Measurements from ENCODE around the gene FBXO46. TPM values are rescaled to one million over a fixed set of nuclear protein-coding genes. Genes with fewer than 3 reads are reported as not detected.

FBXO46 gene
- total RNA-seq, 2 donors from 2014 or later: 9.9 to 15.0 TPM

DNA sequence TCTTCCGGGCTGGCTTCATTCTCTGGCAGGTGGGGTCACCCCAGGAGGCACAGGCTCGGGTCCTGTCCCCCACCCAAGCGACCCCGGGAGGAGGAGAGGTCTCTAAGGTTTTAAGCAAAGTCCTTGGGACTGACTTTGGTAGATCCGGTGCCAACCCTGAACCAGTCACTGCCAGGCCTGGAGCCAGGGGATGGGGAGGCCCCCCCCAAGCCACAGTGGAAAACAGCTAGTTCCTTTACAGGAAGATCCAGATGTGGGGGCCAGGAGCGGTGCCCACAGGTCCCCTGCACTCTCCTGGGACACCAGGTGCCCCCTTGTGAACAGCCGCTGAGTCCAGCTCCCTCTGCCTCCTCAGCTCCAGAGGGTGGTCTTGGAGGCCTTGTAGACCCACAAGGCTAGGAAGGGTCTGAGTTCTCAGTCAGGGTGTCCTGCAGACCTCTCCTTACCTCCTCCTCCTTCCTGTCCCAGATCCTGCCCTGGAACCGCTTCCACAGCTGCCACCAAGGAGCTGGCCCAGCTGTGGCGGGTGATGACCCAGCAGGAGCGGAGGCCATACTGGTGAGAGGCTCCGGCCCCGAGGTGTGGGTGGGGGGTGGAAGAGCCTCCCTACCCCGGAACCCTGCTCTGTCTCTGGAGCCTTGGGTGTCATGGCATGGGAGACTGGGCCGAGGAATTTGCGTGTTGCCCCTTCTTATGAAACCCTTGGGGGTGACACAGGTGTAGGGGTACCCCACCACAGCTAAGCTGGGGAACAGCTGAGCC is 32.4 kb upstream of the FBXO46 start:
- H3K27ac ChIP-seq: no peak overlapping the region

DNA sequence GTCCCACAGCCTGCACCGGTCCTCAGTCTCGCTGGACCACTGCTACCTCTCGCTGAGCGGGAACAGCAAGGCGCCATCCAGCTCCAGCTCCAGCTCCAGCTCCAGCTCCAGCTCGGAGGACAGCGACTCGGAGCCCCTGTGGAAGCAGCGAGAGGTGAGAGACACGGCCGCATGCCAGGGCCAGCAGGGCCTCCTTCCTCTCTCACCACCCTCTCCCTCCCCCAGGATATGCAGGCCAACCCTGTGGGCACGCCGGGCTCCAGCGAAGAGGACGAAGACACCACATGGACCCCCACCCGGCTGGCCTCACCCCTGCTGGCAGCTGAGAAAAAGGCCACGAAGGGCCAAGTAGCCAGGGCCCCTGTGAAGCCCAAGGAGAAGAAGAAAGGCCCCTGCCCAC is 31.0 kb upstream of the FBXO46 start:
- TF ChIP-seq, protein P1, sequence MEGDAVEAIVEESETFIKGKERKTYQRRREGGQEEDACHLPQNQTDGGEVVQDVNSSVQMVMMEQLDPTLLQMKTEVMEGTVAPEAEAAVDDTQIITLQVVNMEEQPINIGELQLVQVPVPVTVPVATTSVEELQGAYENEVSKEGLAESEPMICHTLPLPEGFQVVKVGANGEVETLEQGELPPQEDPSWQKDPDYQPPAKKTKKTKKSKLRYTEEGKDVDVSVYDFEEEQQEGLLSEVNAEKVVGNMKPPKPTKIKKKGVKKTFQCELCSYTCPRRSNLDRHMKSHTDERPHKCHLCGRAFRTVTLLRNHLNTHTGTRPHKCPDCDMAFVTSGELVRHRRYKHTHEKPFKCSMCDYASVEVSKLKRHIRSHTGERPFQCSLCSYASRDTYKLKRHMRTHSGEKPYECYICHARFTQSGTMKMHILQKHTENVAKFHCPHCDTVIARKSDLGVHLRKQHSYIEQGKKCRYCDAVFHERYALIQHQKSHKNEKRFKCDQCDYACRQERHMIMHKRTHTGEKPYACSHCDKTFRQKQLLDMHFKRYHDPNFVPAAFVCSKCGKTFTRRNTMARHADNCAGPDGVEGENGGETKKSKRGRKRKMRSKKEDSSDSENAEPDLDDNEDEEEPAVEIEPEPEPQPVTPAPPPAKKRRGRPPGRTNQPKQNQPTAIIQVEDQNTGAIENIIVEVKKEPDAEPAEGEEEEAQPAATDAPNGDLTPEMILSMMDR (IDR thresholded peaks at IDR 0.05): no peak
- no peak overlapping the region for H3K4me3 ChIP-seq
- ATAC-seq (ENCODE audit: insufficient number of reproducible peaks, low FRiP score, low read depth): no peak
- no peak for DNase-seq (ENCODE audit: low spot score)
- H3K9me3 ChIP-seq: no peaks in the 10 kb centered on the region
- no peaks in the 10 kb centered on the region for H3K36me3 ChIP-seq
- H3K4me1 ChIP-seq (ENCODE audit: control insufficient read depth in 1 of 2, low read depth in 2 of 2): peaks cover 31 to 37% of the 10 kb centered on the region in 2 donors
- H3K27me3 ChIP-seq (replicated peaks; ENCODE audit: insufficient read depth): no peaks in the 10 kb centered on the region
- no peak overlapping the region for H3K27ac ChIP-seq

More for the DNA sequence above, 32.4 kb upstream of the FBXO46 start:
- Histone ChIP-seq H3K27me3 (replicated peaks; ENCODE audit: insufficient read depth) (no peaks in the 10 kb centered on the region), H3K4me1 (ENCODE audit: control insufficient read depth in 1 of 2, low read depth in 2 of 2) (peaks cover 31 to 41% of the 10 kb centered on the region in 2 donors), H3K4me3 (no peak overlapping the region), H3K9me3 (no peaks in the 10 kb centered on the region), H3K36me3 (no peaks in the 10 kb centered on the region)
- no peak for ATAC-seq (ENCODE audit: insufficient number of reproducible peaks, low FRiP score, low read depth)
- DNase-seq (ENCODE audit: low spot score): no peak
- TF ChIP-seq, protein P1 (IDR thresholded peaks at IDR 0.05): no peak

DNA sequence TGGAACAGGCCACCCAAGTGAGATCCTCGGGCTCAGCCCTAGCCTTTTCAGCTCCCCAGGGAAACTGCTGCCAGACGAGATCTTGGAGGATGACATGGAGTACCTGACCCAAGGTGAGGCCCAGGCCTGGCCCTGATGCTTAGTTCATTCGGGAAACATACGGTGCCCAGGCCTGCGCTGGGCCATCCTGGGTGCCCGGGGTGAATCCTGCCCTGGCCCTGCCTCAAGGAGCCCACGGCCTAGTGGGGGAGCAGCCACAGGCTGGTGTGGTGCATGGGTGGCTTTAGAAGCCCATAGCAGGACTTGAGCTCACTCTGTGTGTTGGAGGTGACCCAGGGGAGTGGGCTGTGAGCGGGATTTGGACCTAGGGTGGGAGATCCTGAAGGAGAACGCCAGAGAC is 28.2 kb upstream of the FBXO46 start:
- H3K9me3 ChIP-seq: no peaks in the 10 kb centered on the region
- no peak overlapping the region for H3K4me3 ChIP-seq
- no peak for DNase-seq (ENCODE audit: low spot score)
- no peak overlapping the region for H3K27ac ChIP-seq
- no peak for ATAC-seq (ENCODE audit: insufficient number of reproducible peaks, low FRiP score, low read depth)
- H3K36me3 ChIP-seq: no peaks in the 10 kb centered on the region
- peaks cover 4 to 9% of the 10 kb centered on the region in 2 donors for H3K4me1 ChIP-seq (ENCODE audit: control insufficient read depth in 1 of 2, low read depth in 2 of 2)
- TF ChIP-seq, protein P1 (IDR thresholded peaks at IDR 0.05): no peak
- no peaks in the 10 kb centered on the region for H3K27me3 ChIP-seq (replicated peaks; ENCODE audit: insufficient read depth)

DNA sequence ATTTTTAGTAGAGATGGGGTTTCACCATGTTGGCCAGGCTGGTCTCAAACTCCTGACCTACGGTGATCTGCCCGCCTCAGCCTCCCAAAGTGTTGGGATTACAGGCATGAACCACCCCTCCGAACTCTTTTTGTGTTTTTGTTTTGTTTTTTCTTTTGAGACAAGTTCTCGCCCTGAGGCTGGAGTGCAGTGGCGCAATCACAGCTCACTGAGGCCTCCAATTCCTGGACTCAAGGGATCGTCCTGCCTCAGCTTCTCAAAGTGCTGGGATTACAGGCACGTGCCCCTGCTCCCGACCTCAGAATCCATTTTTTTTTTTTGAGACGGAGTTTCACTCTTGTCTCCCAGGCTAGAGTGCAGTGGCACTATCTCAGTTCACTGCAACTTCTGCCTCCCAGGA is 27.0 kb upstream of the FBXO46 start:
- TF ChIP-seq, protein P1 (IDR thresholded peaks at IDR 0.05): no peak
- H3K27me3 ChIP-seq (replicated peaks; ENCODE audit: insufficient read depth): no peaks in the 10 kb centered on the region
- ATAC-seq (ENCODE audit: insufficient number of reproducible peaks, low FRiP score, low read depth): no peak
- no peak overlapping the region for H3K27ac ChIP-seq
- no peak for DNase-seq (ENCODE audit: low spot score)
- H3K9me3 ChIP-seq: no peaks in the 10 kb centered on the region
- no peaks in the 10 kb centered on the region for H3K4me1 ChIP-seq (ENCODE audit: control insufficient read depth in 1 of 2, low read depth in 2 of 2)
- H3K4me3 ChIP-seq: no peak overlapping the region
- H3K36me3 ChIP-seq: no peaks in the 10 kb centered on the region

DNA sequence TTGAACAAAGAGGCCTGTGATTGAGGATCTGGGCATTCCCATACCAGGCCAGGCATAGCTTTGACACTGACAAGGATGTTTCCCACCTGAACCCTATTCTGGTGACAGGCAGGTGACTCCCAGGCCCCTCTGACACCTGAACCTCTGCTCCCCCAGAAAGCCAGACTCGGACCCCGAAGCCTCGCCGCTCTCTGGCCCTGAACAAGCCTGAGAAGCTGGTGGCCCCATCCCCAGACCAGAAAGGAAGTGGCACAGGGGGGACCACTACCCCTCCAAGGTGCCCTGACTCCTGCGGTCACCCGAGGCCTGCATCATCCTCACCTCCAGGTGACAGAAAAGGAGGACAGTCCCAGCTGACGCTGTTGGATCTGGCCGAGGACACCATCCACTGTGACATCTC is 23.6 kb upstream of the FBXO46 start:
- Histone ChIP-seq H3K27me3 (replicated peaks; ENCODE audit: insufficient read depth) (no peaks in the 10 kb centered on the region), H3K27ac (no peak overlapping the region), H3K9me3 (no peaks in the 10 kb centered on the region), H3K4me3 (no peak overlapping the region), H3K36me3 (no peaks in the 10 kb centered on the region), H3K4me1 (ENCODE audit: control insufficient read depth in 1 of 2, low read depth in 2 of 2) (no peaks in the 10 kb centered on the region)
- DNase-seq (ENCODE audit: low spot score) (no peak), ATAC-seq (ENCODE audit: insufficient number of reproducible peaks, low FRiP score, low read depth) (no peak)
- TF ChIP-seq, protein P1 (IDR thresholded peaks at IDR 0.05): no peak
